GM23248 (cell line): ENCODE results near the gene PTPRD. TPM values are rescaled to one million over a fixed set of nuclear protein-coding genes. Genes with fewer than 3 reads are reported as not detected.

Experiments used
- DNase-seq: peaks from one replicate; pipeline ENCODE4 v3.0.0-alpha.2; 2015
- H2AFZ ChIP-seq: fragments of 200-600 bp; sonication (generic); 2 replicates; pipeline ENCODE4 v1.6.1; 2016; ENCODE audit warnings: antibody characterized with exemption
- H3F3A ChIP-seq: fragments of 200-600 bp; sonication (generic); 2 replicates; pipeline ENCODE4 v1.6.1; 2016; ENCODE audit warnings: mild to moderate bottlenecking, antibody characterized with exemption, mixed run types; ENCODE audit not compliant: insufficient read depth
- H3K27ac ChIP-seq: fragments of 200-600 bp; sonication (generic); 2 replicates; pipeline ENCODE4 v1.5.1; 2016; ENCODE audit warnings: mild to moderate bottlenecking
- H3K27me3 ChIP-seq: fragments of 200-600 bp; sonication (generic); replicated peaks from 2 replicates; pipeline ENCODE4 v1.6.1; 2016; ENCODE audit warnings: mild to moderate bottlenecking; ENCODE audit not compliant: insufficient read depth
- H3K36me3 ChIP-seq: fragments of 200-600 bp; sonication (generic); 2 replicates; pipeline ENCODE4 v1.6.1; 2016; ENCODE audit warnings: low read depth, mild to moderate bottlenecking
- H3K4me1 ChIP-seq: fragments of 200-600 bp; sonication (generic); 2 replicates; pipeline ENCODE4 v1.6.1; 2016; ENCODE audit warnings: mild to moderate bottlenecking; ENCODE audit not compliant: insufficient read depth
- H3K4me2 ChIP-seq: fragments of 200-600 bp; sonication (generic); one replicate; pipeline ENCODE4 v1.6.1; 2016; ENCODE audit warnings: mild to moderate bottlenecking; ENCODE audit not compliant: unreplicated experiment
- H3K4me3 ChIP-seq: fragments of 200-600 bp; sonication (generic); 2 replicates; pipeline ENCODE4 v1.5.1; 2016; ENCODE audit warnings: mild to moderate bottlenecking
- H3K79me2 ChIP-seq: fragments of 200-600 bp; sonication (generic); 2 replicates; pipeline ENCODE4 v1.6.1; 2016; ENCODE audit warnings: mild to moderate bottlenecking; ENCODE audit not compliant: insufficient read depth
- H3K9ac ChIP-seq: fragments of 200-600 bp; sonication (generic); 2 replicates; pipeline ENCODE4 v1.6.1; 2016; ENCODE audit warnings: mild to moderate bottlenecking
- H3K9me2 ChIP-seq: fragments of 200-600 bp; sonication (generic); 2 replicates; pipeline ENCODE4 v1.6.1; 2016; ENCODE audit warnings: mixed run types, mild to moderate bottlenecking, moderate library complexity; ENCODE audit not compliant: insufficient read depth
- H3K9me3 ChIP-seq: fragments of 200-600 bp; sonication (generic); one replicate; pipeline ENCODE4 v1.6.1; 2017; ENCODE audit warnings: low read depth
- H4K20me1 ChIP-seq: fragments of 200-600 bp; sonication (generic); 2 replicates; pipeline ENCODE4 v1.6.0; 2016; ENCODE audit not compliant: insufficient read depth
- EZH2 ChIP-seq: fragments of 200-600 bp; sonication (generic); IDR thresholded peaks from 2 replicates; pipeline ENCODE4 v1.6.1; 2018; ENCODE audit warnings: antibody characterized with exemption, mild to moderate bottlenecking; ENCODE audit not compliant: insufficient read depth, poor library complexity, severe bottlenecking
- EZH2phosphoT487 ChIP-seq: fragments of 200-600 bp; sonication (generic); IDR thresholded peaks from 2 replicates; pipeline ENCODE4 v1.6.1; 2018; ENCODE audit warnings: antibody characterized with exemption, moderate library complexity, mild to moderate bottlenecking, low read depth; ENCODE audit not compliant: insufficient read depth
- WGBS, 2 experiments: methylation state at CpG; one replicate each; pipeline ENCODE4 v1.1.6; 2015 to 2017; ENCODE audit warnings: low lambda C conversion rate in 2 of 2, low coverage in 1 of 2; ENCODE audit errors: missing lambda C conversion rate in 2 of 2; 5-methylcytosine and 5-hydroxymethylcytosine counted together
- in situ Hi-C: fragments of 300-500 bp; cut with MboI; formaldehyde crosslinking; loops from 2 replicates; pipeline ENCODE4 v1.15.0; 2020
- polyA plus RNA-seq: library from polyadenylated mRNA; unstranded; fragments of >200 nt; fragmentation: Nextera tagmentation; extraction: Ambion mirVana; gene quantifications from 2 replicates; pipeline ENCODE4 v1.2.1, GENCODE V29; 2016
- total RNA-seq: library from RNA; depleted of rRNA; stranded (reverse); fragments of >200 nt; shearing (Covaris generic); gene quantifications from 2 replicates; pipeline ENCODE4 v1.2.3, GENCODE V29; 2014

PTPRD gene
- total and polyA plus RNA-seq, 2 experiments from 2014 or later, result 0.05 TPM; not detected in 1

GRCh38 chr9:8337834-8338766, 2274.7 kb downstream of the PTPRD start:
- in situ Hi-C loops, result no loop called here
- Histone ChIP-seq H3K4me3 (no peak overlapping the region), H3K9ac (no peak overlapping the region), H3K4me2 (no peak overlapping the region), H3F3A (no peaks in the 10 kb centered on the region), H3K9me3 (no peaks in the 10 kb centered on the region), H3K79me2 (no peaks in the 10 kb centered on the region), H3K27ac (no peak overlapping the region), H2AFZ (no peak overlapping the region), H3K36me3 (no peaks in the 10 kb centered on the region), H4K20me1 (no peaks in the 10 kb centered on the region), H3K27me3 (no peaks in the 10 kb centered on the region), H3K9me2 (no peaks in the 10 kb centered on the region), H3K4me1 (no peaks in the 10 kb centered on the region)
- TF ChIP-seq EZH2phosphoT487 (no peak), EZH2 (no peak)
- WGBS, 2 experiments, result 17 to 29% methylated on average over 4 of the region's 4 CpGs
- DNase-seq, result no peak

DNA sequence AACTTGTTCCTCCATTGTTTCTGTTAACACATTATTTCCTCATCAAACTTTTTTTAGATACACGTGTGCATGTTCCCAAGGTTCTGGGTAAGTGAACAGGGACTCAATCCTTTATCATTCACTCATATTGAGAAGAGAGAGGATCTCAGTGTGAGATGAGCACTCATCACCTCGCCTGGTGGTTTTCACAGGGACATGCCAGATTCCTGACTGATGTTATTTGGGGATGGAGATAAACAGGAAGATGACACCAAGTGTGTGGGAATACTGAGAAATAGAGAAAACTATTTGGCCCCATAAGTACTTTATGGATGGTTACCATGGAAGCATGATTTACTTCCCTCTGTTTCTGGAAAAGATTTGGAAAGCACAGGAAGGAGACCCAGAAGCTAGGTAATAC, 2279.9 kb downstream of the PTPRD start:
- no peaks in the 10 kb centered on the region for H3K36me3 ChIP-seq
- no peaks in the 10 kb centered on the region for H3K9me2 ChIP-seq
- H3K27ac ChIP-seq, result no peak overlapping the region
- no peak for TF ChIP-seq EZH2
- no peak for TF ChIP-seq EZH2phosphoT487
- no peak for DNase-seq
- in situ Hi-C loops, result no loop called here
- H3K4me3 ChIP-seq, result no peak overlapping the region
- no peaks in the 10 kb centered on the region for H4K20me1 ChIP-seq
- no peak overlapping the region for H3K9ac ChIP-seq
- H3K4me2 ChIP-seq, result no peak overlapping the region
- no peaks in the 10 kb centered on the region for H3K79me2 ChIP-seq
- H3K9me3 ChIP-seq, result no peaks in the 10 kb centered on the region
- H3K4me1 ChIP-seq, result no peaks in the 10 kb centered on the region
- H3K27me3 ChIP-seq, result no peaks in the 10 kb centered on the region
- WGBS, 2 experiments, result 2 to 9% methylated on average over 2 of the region's 2 CpGs
- H3F3A ChIP-seq, result no peaks in the 10 kb centered on the region
- H2AFZ ChIP-seq, result no peak overlapping the region

DNA sequence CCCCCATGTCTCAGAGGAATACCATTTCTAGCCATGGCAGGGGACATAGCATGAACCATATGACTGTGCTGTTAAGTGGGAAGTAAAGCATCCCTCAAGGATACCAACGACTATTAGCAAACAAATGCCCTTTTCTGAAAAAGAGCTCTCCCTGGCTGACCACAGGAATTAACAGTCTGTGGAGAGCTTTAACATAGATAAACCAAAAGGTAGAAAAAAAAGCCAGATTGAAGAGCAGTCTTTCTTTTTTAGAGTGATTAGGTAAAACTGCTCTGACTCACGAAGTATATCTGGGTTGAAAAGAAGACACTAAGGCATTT, 2280.5 kb downstream of the PTPRD start:
- Histone ChIP-seq H3K27ac (no peak overlapping the region), H3K79me2 (no peaks in the 10 kb centered on the region), H3K4me2 (no peak overlapping the region), H3K4me3 (no peak overlapping the region), H3K9me3 (no peaks in the 10 kb centered on the region), H2AFZ (no peak overlapping the region), H3K9me2 (no peaks in the 10 kb centered on the region), H3F3A (no peaks in the 10 kb centered on the region), H3K27me3 (no peaks in the 10 kb centered on the region), H4K20me1 (no peaks in the 10 kb centered on the region), H3K9ac (no peak overlapping the region), H3K4me1 (no peaks in the 10 kb centered on the region), H3K36me3 (no peaks in the 10 kb centered on the region)
- in situ Hi-C loops, result no loop called here
- 11 to 19% methylated on average over 2 of the region's 2 CpGs for WGBS, 2 experiments
- DNase-seq, result no peak
- TF ChIP-seq EZH2 (no peak), EZH2phosphoT487 (no peak)

GRCh38 chr9:8331507-8332330, 2281.1 kb downstream of the PTPRD start:
- no peak for DNase-seq
- H3K9me2 ChIP-seq, result no peaks in the 10 kb centered on the region

More at GRCh38 chr9:8331507-8332330, 2281.1 kb downstream of the PTPRD start:
- H3K9me3 ChIP-seq, result no peaks in the 10 kb centered on the region
- no peak overlapping the region for H3K9ac ChIP-seq
- TF ChIP-seq EZH2phosphoT487 (no peak), EZH2 (no peak)
- no peaks in the 10 kb centered on the region for H3F3A ChIP-seq
- no peaks in the 10 kb centered on the region for H3K4me1 ChIP-seq
- no peak overlapping the region for H3K4me3 ChIP-seq
- 25 to 26% methylated on average over 15 of the region's 15 CpGs for WGBS, 2 experiments
- in situ Hi-C loops, result no loop called here
- no peak overlapping the region for H3K27ac ChIP-seq
- H3K36me3 ChIP-seq, result no peaks in the 10 kb centered on the region
- H3K4me2 ChIP-seq, result no peak overlapping the region
- no peak overlapping the region for H2AFZ ChIP-seq
- no peaks in the 10 kb centered on the region for H4K20me1 ChIP-seq
- no peaks in the 10 kb centered on the region for H3K27me3 ChIP-seq
- H3K79me2 ChIP-seq, result no peaks in the 10 kb centered on the region
